Measurements from ENCODE around the gene CNTN5. TPM values are rescaled to one million over a fixed set of nuclear protein-coding genes. Genes with fewer than 3 reads are reported as not detected.

The CNTN5 gene
- total and polyA plus RNA-seq, 10 of the 15 experiments (the other 5 are each of a cell fraction or from before 2014, with no cell fraction given): 0.01 TPM; not detected in 9

- TF ChIP-seq RAD51 (IDR thresholded peaks at IDR 0.05) (peak; percentile 30; the same call in 1 of the 2 replicates), CEBPB (IDR thresholded peaks at IDR 0.05; ENCODE audit: borderline replicate concordance in 1 of 2, low read depth in 2 of 2, low read length in 2 of 2) (no peak), ATF7 (IDR thresholded peaks at IDR 0.05; ENCODE audit: low read depth) (peak; percentile 35; the same call in 1 of the 2 replicates), SMAD5 (IDR thresholded peaks at IDR 0.05; ENCODE audit: low read depth) (no peak), ASH2L (IDR thresholded peaks at IDR 0.05; ENCODE audit: borderline replicate concordance, low read depth) (no peak), YBX1 (IDR thresholded peaks at IDR 0.05) (no peak), KLF5 (IDR thresholded peaks at IDR 0.05; ENCODE audit: partially characterized antibody) (no peak), CBFB (IDR thresholded peaks at IDR 0.05; ENCODE audit: low read depth) (no peak), ZBTB40 (IDR thresholded peaks at IDR 0.05; ENCODE audit: borderline replicate concordance) (0 out of 2 replicates have a peak, but pooled peaks have one; percentile 28), RUNX3 (IDR thresholded peaks at IDR 0.05; ENCODE audit: low read length) (peak; percentile 74), ZBED1 (IDR thresholded peaks at IDR 0.05; ENCODE audit: borderline replicate concordance) (no peak)
These were observed 663.2 kb downstream of the CNTN5 start (continued) for GRCh38 chr11:99683933-99684332.
